ENCODE data around the gene SLC2A13.

SLC2A13 gene

DNA sequence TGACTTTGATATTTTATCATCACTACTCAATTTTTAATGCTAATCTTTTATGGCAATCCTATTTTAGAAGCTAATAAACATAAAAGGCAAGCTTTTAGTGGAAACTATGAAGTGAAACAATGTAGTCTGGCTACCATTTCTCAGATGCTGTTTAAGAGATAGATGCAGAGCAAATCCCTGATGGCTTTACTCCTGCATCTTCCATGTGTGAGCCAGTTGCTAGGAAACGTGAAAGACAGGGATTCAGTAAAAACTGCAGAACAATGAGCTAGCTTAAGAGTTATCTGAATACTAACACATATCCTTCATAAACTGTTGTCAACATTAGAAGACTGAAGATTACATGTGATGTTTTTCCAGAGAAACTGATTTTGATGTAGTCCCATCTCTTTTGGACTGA lies 112.6 kb downstream of the SLC2A13 start:
- DNase-seq (ENCODE audit: low read depth in 2 of 2) = no peak

DNA sequence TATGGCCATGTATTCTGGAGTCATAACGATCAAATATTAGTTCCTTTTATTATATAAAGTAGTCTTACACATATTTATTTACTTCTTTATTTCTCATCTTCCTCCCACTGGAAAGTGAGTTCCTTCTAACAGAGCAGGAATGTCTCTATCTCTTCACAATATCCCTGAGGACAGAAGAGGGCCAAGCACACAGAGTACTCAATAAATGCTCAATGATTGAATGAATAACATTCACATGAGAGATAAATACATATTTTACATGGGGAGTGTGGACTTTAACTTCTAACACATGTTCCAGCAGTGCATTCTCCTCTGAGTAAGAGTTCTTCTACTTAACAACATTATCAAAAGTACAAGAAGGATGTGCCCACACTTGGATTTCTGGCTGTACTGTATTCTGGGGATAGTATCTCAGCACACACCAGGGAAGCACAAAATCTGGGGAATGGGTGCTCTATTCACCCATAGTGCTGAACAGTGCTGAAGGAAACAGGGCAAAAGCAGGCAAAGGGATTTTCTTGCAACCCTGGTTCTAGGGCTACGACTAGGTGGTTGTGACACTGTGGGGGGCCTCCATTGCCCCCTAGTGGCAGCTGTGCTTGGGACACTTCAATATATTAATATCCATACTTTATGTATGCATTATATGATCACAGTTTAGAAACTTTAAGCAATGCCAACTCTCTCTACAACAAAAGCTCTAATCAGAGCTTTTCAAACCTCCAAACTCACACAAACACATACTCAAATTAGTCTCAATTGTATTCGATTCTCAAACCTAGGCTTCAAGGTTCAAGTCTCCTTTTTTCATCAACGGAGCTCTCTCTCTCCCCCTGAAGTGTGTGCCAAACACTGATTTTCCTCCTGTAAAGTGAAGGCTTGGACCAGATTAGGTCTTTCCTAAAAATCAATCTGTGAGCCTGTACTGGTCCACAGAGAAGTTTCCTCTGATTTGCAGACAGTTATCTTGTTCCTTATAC lies 115.5 kb downstream of the SLC2A13 start:
- DNase-seq (ENCODE audit: low read depth in 2 of 2) = peak in 1 of 2 experiments; percentile 45

DNA sequence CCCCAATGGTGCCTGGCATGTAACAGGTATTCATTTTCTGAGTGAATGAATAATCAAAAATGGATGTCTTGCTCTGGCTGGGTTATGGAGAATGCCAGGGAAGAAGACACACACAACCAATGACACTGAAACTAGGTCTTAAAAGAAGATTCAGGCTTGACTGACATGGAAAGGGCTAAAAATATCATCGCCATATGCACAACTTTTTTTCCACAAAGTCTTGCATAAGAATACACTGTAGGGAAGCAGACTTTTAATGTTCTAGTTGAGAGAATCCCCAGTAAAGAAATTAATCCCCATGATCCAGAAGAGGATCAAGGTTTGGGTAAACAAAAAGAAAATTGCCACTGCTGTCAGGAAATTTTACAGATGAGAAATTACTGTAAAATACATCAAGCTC lies 116.4 kb downstream of the SLC2A13 start:
- DNase-seq (ENCODE audit: low read depth in 2 of 2) = no peak

DNA sequence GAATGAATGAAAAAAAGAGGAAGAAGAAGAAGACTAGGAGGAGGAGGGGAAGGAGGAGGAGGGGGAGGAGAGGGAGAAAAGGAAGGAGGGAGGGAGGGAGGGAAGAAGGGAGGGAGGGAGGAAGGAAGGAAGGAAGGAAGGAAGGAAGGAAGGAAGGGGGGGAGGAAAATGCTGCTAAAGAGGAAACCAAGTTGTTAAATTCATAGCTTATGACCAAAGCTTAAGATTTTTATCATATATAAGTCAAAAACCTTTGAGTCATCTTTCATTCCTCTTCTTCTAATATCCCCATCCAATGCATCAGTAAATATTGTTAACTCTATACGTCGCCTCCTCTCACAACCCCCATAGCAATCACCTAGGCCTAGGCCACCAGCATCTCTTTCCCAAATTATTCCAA lies 117.3 kb downstream of the SLC2A13 start:
- DNase-seq (ENCODE audit: low read depth in 2 of 2) = no peak

DNA sequence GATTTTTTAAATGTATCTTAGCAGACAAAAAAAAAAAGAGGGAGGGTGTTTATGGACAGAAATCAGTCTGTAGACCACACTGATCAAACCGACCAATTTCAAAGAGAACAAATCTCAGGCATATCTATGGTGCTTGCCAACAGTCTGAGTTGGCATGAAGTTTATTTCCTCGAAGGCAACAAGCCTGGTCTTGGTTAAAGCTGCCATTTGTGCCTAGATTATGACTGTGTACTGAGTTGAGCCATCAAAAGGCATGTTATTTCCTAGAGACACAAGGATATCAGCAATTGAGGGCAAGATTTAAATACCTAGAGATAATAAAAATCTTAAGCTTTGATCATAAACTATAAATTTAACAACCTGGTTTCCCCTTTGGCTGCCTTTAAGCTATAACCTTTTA lies 119.2 kb downstream of the SLC2A13 start:
- DNase-seq (ENCODE audit: low read depth in 2 of 2) = no peak

DNA sequence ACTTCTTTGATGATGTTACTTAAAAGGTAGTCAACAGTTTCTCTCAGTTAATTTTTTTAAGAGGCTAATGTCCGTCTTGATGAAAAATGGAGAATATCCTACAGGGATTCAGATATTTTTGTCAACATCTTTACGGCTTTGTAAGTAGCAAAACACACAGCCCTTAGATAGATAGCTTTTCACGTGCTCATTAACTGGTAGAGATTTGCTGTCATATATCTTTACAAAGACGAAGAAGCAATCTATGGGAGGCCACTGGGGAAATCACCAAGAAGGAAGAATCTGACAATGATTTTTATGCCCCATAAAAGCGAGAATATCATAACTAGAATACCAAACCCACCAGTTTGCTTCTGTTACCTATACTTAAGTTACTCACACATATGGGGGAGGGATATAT lies 121.2 kb downstream of the SLC2A13 start:
- DNase-seq (ENCODE audit: low read depth in 2 of 2) = no peak

DNA sequence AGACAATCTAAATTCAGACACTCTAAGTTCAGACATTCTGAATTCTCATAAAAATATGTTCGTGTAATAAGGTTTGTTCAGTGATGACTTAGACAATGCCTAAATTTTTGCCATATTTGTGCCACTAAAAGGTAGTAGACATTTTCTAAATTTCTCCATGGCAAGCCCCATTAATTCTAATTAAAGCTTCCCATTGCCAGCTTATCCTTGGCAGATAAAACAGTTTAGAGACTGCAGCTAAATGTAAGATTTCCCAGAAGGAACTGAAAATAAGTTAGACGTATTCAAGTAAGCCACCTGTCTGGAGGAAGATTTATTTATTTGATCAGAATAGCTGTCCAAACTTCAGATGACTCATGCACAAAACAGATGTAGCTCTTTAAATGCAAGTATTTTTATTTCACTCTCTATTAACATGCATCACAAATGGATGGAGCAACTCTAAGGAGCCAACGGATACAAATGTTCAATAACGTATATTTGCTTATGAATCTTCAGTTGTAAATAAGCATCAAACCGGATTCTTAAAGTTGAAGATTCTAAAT lies 130.4 kb downstream of the SLC2A13 start:
- DNase-seq (ENCODE audit: low read depth in 2 of 2) = no peak

DNA sequence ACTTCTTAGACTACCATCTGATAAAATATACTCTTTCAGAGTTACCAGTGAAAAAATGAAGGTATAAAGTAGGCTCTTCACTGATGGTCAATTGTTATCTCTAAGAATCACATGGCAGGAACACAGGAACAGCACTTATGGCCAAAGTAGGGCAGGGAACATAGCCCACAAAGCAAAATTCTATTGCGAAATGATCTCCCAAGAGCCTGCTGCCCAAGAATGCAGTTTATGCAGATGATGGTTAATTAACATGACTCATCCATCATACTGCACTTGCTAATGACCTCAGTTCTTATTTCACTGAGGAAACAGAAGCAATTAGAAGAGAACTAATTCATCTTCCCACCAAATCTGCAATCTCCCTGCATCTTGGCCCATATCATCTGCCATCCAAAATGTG lies 133.8 kb downstream of the SLC2A13 start:
- DNase-seq (ENCODE audit: low read depth in 2 of 2) = no peak

DNA sequence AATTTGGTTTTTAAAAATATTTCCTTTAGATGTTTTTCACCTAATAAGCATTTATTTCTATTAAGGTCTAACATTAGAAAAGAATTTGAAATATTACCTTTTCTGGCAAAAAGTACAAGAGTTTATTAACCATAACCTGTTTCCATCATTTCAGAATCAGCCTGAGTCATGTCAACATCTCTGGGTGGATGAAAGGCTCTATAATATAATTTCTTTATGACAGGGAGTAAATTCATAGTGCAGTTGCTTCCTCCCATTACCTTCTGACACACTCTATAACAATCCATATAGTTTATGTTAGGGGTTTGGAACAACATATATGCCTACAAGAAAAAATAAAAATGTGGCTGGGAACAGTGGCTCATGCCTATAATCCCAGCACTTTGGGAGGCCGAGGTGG lies 134.5 kb downstream of the SLC2A13 start:
- no peak for DNase-seq (ENCODE audit: low read depth in 2 of 2)

DNA sequence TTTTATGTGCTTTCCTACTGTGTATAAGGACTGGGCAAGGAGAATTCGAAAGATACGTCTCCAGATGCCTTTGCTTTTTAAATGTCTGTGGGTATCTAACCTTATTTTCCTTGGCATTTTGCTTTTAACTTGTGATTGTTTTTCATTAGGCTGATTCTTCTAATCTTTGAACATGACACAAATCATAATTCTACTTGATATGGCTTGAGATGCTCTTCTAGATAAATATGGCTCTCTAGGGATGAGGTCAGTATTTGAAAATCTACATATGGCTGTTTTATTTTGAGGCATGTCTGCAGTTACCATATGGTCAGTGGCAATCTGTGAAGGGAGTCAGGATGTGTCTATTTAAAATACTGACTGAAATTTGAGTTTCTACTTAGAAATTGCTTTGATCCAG lies 139.2 kb downstream of the SLC2A13 start:
- DNase-seq (ENCODE audit: low read depth in 2 of 2) = no peak

DNA sequence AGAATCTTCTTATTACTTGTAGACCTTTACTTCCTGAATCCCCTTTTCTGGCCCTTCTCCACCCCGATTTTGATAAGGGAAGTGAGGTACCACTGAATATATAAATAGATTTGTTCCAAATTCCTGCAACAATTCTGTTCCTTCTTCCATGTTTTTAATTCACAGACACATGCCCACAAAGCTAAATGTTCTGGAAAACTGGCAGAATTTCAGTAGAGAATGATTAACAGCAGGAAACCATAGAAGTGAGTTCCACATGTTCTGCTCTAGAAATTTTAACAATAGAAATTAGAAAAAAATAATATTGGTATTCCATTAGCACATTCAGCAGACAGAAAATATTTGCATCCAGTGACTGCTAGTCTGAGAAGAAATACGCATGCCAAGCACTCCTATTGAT lies 139.6 kb downstream of the SLC2A13 start:
- DNase-seq (ENCODE audit: low read depth in 2 of 2) = no peak

DNA sequence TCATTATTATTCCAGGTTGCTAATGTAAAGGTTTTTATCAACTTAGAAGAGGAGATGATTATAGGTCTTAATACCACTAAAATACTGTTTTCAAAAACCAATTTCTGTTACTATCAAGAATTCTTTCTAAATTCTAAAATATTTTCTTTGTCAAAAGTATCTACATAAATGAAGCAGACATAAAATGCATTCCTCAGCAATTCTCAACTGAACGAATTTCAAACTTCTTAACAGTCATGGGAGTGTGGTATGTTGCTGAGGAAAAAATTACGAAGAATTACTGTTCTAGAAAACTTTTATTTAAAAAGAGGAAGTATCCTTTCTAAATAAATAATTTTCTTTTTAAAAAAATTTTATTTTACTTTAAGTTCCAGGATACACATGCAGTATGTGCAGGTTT lies 146.4 kb downstream of the SLC2A13 start:
- no peak for DNase-seq (ENCODE audit: low read depth in 2 of 2)

DNA sequence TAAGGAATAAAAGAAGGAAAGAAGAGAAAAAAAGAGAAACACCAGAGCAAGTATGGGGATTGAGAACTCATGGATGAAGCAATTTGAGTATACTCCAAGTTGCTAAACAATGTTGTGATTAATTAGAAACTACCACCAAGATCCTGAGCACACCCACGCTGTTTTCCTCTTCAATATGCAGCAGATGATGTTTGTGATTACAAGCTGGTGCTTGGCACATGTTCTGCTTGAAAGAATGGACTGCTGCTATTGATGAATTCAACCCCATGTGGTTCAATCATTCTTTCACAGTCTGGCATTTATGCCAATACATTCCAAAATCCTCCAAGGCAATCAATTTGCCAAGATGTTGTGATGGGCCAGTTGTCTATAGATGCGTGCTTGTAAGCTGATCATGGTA lies 146.8 kb downstream of the SLC2A13 start:
- no peak for DNase-seq (ENCODE audit: low read depth in 2 of 2)

DNA sequence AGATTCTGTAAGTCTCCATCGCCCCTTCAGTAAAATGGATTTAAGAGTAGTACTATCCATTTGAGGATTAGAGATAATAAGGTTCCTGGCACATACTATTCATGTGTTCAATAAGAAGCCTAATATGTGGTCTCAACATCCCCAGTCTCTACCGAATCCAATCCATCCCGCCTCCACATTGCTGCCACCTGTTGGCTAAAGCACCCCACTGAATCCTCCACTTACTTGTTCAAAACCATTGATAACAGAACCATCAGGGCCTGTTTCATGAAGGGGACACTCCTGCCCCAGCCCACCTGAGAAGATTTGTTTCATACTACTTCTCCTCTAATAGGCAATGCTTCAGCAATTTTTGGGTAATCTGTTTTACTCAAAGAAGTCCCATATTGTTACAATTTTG lies 147.5 kb downstream of the SLC2A13 start:
- no peak for DNase-seq (ENCODE audit: low read depth in 2 of 2)

DNA sequence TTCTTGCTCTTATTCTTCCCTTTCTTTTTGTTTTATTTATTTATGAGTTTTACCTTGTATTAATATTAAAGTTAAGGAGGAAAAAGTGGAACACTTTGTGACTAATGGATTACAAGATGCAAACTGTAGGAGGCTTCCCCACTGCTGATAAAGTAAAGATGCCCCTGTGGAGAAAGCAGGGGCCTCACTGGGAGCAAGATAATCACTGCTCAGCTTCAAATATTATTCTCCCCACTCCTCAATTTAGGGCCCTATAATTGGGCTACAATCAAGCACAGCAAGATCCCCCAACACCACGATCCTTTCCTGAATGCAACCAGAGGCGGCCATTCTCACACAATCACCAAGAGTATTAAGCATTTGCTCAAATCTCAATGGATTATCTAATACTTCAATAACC lies 149.2 kb downstream of the SLC2A13 start:
- no peak for DNase-seq (ENCODE audit: low read depth in 2 of 2)

DNA sequence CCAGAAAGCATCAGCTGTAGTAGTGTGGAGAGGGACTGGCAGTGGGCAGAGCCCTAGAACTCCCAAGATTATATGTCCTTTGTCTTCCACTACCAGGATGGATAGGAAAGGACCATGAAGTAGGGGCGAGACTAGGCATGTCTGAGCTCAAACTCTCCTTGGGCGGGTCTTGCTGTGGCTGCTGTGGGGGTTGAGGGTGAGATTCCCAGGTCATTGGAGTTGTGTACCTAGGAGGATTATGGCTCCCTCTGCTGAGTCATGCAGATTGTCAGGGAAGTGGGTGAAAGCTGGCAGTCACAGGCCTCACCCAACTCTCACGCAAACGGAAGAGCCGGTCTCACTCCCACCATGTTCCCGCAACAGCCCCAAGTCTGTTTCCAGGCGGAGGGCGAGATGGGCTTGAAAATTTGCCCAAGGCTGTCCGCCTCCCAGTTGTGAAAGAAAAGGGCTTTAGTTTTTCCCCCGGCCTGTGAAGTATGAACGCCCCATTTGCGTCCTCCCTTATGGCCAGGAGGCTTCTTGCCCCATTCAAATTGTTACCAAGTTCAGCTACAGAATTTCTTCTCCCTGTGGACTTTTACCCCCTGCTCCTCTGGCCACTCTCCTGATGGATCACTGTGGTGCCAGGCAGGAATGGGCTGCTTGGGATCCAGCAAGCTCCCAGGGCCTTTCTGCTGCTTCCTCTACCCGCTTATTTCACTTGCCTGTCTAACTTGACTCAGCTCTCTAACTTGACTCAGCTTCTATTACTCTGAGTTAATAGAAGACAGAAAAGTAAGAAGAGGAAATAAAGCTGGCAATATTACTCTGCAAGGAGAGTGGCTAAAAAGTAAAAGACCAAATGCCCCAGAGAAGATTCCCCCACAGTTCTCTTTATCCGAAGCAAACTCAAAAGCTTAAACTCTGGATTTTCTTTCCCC lies 159.3 kb downstream of the SLC2A13 start:
- DNase-seq (ENCODE audit: low read depth in 2 of 2) = no peak

DNA sequence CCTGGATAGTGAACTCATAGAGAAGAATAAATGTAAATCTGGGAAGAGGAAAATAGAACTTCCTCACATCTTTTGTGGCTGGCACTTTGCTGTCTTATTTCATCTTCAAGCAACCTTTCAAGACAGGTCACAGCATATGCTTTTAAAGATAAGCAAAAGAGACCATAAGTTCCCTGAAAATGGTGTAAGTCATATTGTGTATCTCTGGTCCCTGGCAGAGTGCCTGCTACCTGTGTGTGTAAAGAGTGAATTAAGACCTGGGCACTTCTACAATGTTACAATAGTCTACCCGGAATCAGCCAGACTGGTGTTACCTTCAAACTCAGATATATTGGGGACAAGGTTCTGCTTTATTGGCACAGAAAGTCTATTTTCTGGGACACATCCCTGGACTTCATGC lies 168.8 kb downstream of the SLC2A13 start:
- DNase-seq (ENCODE audit: low read depth in 2 of 2) = no peak

DNA sequence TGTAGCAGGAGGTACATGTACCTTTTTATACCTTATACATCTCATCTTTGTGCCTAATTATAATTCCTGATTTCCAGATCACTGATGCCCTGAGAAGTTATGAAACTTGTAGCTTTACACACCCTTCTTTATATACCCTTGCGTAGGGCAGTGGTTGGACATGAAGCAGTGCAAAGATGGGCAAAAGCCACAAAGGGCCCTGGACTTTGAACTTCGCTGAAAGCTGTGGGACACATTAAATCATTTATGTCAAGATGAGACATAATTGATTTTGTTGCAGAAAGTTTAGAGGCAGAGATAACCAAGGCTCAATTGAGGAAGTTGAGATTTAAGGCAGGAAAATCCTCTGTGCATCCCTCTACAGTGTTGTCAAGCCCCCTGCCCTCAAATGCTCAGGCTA lies 170.0 kb downstream of the SLC2A13 start:
- no peak for DNase-seq (ENCODE audit: low read depth in 2 of 2)

DNA sequence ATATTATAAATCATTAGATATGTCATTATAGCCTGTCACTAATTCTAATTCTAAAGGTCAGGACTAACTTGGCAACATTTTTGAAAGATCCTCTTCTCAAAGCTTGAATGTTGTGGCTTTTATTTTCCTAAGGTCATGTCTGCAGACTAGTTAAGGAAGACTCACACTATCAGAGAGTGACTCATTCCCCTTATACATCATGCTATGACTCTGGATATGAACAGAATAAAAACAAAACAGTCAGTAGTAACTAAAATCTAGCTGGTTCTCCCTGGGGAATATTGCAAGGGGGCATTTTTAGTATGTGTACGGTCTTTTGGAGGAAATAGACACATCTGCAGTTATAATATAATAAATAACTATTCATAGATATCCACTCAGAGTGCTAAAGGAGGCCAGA lies 170.6 kb downstream of the SLC2A13 start:
- DNase-seq (ENCODE audit: low read depth in 2 of 2) = no peak

DNA sequence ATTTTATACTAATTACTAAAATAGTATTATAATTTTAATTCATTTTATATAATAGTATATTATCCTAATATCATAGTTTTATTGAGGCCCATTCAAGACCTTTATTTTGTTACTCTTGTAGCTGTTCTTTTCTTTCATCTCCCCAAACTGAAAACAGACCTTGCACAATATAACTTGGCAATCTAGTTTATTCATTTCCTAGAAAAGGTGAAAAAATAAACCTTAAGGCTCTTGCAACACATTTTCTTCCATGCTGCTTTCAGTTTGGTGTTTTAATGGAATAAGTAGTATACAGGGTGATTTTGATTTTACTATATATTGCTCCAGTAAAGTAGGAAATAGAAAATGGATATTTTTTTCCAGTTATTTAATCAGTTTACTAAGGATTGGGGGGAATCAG lies 174.0 kb downstream of the SLC2A13 start:
- DNase-seq (ENCODE audit: low read depth in 2 of 2) = no peak

DNA sequence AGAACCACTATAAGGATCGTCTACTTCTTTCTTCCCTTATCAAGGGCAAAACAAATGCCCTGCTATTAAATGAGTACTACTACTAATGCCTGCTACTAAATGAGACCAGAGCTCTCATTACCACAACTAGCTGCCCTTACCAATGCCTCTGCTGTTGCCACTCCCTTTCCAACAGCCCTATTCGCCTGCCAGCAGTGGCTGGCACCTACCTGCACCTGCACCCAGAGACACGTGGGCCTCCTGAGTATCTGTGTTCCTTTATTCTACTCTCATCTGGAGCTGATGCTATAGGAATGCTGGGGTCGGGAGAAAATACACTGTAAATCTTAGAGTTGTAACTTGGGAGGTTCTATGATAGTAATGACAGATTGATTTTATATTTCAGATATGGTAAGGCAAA lies 174.7 kb downstream of the SLC2A13 start:
- no peak for DNase-seq (ENCODE audit: low read depth in 2 of 2)

DNA sequence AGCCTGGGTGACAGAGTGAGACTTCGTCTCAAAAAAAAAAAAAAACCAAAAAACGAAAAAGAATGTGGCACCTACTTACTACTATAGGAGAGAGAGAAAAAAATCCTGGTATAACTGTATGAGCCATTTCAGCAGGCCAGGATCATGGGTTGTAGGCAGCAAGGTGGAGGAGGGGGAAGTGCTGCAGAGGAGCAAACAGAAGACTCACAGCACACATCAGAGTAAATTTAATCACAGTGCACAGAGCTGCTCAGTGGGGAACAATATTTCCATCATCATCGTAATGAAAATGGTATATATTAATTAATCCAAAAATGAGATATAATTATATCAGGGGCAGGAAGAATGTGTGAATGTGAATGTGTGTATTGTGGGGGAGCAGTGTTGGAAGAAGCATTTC lies 175.8 kb downstream of the SLC2A13 start:
- DNase-seq (ENCODE audit: low read depth in 2 of 2) = no peak
